ENCODE measurements around the gene ADGRV1.
"Not testable (repeated sequence)": the region's sequence is repeated elsewhere in the genome, so short reads cannot be mapped to it uniquely, and the experiment has no call there.

The ADGRV1 gene

DNA sequence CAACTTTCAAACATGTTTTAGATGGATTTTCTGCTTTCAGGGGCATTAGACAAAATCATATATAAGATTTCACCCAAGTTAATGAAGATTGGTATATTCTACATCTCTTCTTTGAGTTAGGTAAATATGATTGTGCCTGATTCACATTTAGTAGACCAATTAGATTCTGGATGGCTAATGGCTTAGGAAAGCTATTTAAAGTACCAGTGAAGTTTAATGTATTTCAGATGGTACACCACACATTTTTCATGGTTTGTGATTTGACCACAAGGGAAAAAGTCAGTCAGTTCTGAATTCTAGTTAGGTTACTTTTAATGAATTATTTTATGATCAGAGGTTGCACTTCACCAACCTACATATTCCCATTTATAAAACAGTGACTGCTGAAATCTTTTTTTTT is 409.7 kb downstream of the ADGRV1 start:
- DNase-seq (ENCODE audit: low read depth), result no peak
- TF ChIP-seq, protein P1, sequence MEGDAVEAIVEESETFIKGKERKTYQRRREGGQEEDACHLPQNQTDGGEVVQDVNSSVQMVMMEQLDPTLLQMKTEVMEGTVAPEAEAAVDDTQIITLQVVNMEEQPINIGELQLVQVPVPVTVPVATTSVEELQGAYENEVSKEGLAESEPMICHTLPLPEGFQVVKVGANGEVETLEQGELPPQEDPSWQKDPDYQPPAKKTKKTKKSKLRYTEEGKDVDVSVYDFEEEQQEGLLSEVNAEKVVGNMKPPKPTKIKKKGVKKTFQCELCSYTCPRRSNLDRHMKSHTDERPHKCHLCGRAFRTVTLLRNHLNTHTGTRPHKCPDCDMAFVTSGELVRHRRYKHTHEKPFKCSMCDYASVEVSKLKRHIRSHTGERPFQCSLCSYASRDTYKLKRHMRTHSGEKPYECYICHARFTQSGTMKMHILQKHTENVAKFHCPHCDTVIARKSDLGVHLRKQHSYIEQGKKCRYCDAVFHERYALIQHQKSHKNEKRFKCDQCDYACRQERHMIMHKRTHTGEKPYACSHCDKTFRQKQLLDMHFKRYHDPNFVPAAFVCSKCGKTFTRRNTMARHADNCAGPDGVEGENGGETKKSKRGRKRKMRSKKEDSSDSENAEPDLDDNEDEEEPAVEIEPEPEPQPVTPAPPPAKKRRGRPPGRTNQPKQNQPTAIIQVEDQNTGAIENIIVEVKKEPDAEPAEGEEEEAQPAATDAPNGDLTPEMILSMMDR (IDR thresholded peaks at IDR 0.05; ENCODE audit: low read depth, low read length, missing control alignments), result no peak
- no peak overlapping the region for H3K4me3 ChIP-seq (ENCODE audit: low read depth, low read length)

DNA sequence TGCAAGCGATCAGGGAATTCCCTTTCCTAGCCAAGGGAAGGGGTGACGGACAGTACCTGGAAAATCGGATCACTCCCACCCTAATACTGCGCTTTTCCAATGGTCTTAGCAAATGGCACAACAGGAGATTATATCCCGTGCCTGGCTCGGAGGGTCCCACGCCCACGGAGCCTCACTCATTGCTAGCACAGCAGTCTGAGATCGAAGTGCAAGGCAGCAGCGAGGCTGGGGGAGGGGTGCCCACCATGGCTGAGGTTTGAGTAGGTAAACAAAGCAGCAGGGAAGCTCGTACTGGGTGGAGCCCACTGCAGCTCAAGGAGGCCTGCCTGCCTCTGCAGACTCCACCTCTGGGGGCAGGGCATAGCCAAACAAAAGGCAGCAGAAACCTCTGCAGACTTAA is 411.3 kb downstream of the ADGRV1 start:
- not testable (repeated sequence) for DNase-seq (ENCODE audit: low read depth); H3K4me3 ChIP-seq (ENCODE audit: low read depth, low read length)

DNA sequence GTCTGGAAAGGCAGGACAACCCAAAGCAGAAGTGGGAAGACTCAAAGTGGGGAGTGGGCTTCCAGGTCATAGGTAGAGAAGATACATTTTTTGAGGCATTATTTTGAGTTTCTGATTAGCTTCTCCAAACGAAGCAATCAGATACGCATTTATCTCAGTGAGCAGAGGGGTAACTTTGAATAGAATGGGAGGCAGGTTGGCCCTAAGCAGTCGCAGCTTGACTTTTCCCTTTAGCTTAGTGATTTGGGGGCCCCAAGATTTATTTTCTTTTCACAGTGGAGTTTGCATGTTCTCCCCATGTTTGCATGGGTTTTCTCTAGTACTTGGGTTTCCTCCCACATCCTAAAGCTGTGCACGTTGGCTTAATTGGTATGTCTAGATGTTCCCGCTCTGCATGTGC is 422.6 kb downstream of the ADGRV1 start:
- TF ChIP-seq, protein P1 (IDR thresholded peaks at IDR 0.05; ENCODE audit: low read depth, low read length, missing control alignments), result no peak
- DNase-seq (ENCODE audit: low read depth), result no peak
- H3K4me3 ChIP-seq (ENCODE audit: low read depth, low read length), result no peak overlapping the region

DNA sequence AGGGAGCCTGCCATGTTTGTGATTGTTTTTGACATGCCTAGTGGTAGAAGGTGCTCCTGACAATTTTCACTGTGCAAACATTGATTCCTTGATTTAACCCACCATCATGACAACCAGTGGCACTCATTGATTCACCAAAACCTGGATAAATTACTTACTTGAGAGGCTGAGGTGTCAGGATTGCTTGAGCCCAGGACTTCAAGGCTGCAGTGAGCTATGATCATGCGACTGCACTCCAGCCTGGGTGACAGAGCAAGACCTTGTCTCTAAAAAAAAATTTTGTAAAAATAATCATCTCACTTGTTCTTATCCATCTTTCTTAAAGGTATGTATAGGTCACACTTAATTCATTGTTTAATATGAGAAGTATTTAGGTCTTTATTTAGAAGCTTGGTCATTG is 423.2 kb downstream of the ADGRV1 start:
- TF ChIP-seq, protein P1 (IDR thresholded peaks at IDR 0.05; ENCODE audit: low read depth, low read length, missing control alignments), result no peak
- H3K4me3 ChIP-seq (ENCODE audit: low read depth, low read length), result no peak overlapping the region
- no peak for DNase-seq (ENCODE audit: low read depth)

GRCh38 chr5:90982576-90982975 is 424.0 kb downstream of the ADGRV1 start:
- H3K4me3 ChIP-seq (ENCODE audit: low read depth, low read length), result no peak overlapping the region
- TF ChIP-seq, protein P1 (IDR thresholded peaks at IDR 0.05; ENCODE audit: low read depth, low read length, missing control alignments), result no peak
- no peak for DNase-seq (ENCODE audit: low read depth)

GRCh38 chr5:90983148-90983547 is 424.6 kb downstream of the ADGRV1 start:
- TF ChIP-seq, protein P1 (IDR thresholded peaks at IDR 0.05; ENCODE audit: low read depth, low read length, missing control alignments), result no peak
- no peak overlapping the region for H3K4me3 ChIP-seq (ENCODE audit: low read depth, low read length)
- no peak for DNase-seq (ENCODE audit: low read depth)

DNA sequence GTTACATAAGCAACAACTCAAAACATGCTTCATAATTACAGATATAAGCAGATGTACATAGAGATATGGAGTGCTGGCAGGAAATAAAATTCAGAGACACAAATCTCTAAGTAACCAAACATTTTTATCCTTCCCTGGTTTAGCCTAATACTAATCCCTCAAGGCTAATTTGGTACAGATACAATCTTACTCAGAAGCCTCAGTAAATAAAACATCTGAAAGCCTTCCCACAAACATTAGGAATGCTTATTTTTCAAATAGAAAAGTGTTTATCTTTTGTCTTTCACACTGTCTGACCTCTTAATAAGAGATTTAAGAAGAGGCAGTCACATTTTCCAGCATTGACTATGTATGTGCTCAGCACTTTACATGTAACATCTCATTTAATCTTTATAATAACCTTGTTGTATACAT is 425.1 kb downstream of the ADGRV1 start:
- H3K4me3 ChIP-seq (ENCODE audit: low read depth, low read length), result no peak overlapping the region
- TF ChIP-seq, protein P1 (IDR thresholded peaks at IDR 0.05; ENCODE audit: low read depth, low read length, missing control alignments), result no peak
- DNase-seq (ENCODE audit: low read depth), result no peak

GRCh38 chr5:90985341-90985740 is 426.7 kb downstream of the ADGRV1 start:
- no peak overlapping the region for H3K4me3 ChIP-seq (ENCODE audit: low read depth, low read length)
- TF ChIP-seq, protein P1 (IDR thresholded peaks at IDR 0.05; ENCODE audit: low read depth, low read length, missing control alignments), result no peak
- no peak for DNase-seq (ENCODE audit: low read depth)

Data from GM12864 (cell line).